A549 (cell line): Measurements from ENCODE around the gene ZC3HAV1. TPM values are rescaled to one million over a fixed set of nuclear protein-coding genes. Genes with fewer than 3 reads are reported as not detected.

Experiments
- ATAC-seq, 2 experiments: fragments of 200-7000 bp in 1 of 2; fragments of >200 bp in 1 of 2; cut with Nextera tagmentation in 1 of 2; cut with Tn5 transposase in 1 of 2; 3 replicates each; pipeline versions ENCODE4 v1.8.0 to v1.9.1; 2018 to 2020; ENCODE audit warnings: mild to moderate bottlenecking in 1 of 2, moderate library complexity in 1 of 2
- CTCF ChIA-PET: fragments of 300-600 bp; sonication (Branson Sonifier 250); formaldehyde crosslinking; extraction: SDS; loops from one replicate; lab custom pipeline; 2021; ENCODE audit warnings: antibody characterized with exemption, inconsistent platforms; lab: Yijun Ruan, JAX
- POLR2A ChIA-PET: fragments of 350-600 bp; formaldehyde crosslinking; extraction: SDS; loops from one replicate; lab custom pipeline; 2021; ENCODE audit warnings: antibody characterized with exemption, inconsistent platforms; lab: Yijun Ruan, JAX
- DNase-seq, 2 experiments: peaks; one replicate each; pipeline versions ENCODE4 v3.0.0 to v3.0.0-alpha.2; 2011 to 2016; ENCODE audit warnings: low read depth in 1 of 2, low spot score in 1 of 2
- FAIRE-seq: peaks from 2 replicates; lab custom pipeline; 2011; peaks lifted over from hg19 to GRCh38; lab: Jason Lieb, UNC
- H3K27ac ChIP-seq, 2 experiments: fragments of >200 bp; sonication (Bioruptor Twin); formaldehyde crosslinking; 3 replicates each; pipeline ENCODE4 v1.5.1; 2016 to 2017
- H3K4me1 ChIP-seq: fragments of >200 bp; sonication (Bioruptor Twin); formaldehyde crosslinking; 3 replicates; pipeline ENCODE4 v1.6.1; 2016
- H3K4me2 ChIP-seq: fragments of >200 bp; sonication (Bioruptor Twin); formaldehyde crosslinking; 3 replicates; pipeline ENCODE4 v1.6.1; 2016
- H3K4me3 ChIP-seq: fragments of >200 bp; sonication (Bioruptor Twin); formaldehyde crosslinking; 3 replicates; pipeline ENCODE4 v1.5.1; 2016
- H3K9me3 ChIP-seq: fragments of >200 bp; sonication (Bioruptor Twin); formaldehyde crosslinking; 3 replicates; pipeline ENCODE4 v1.6.1; 2016
- ATOH8 ChIP-seq: fragments of 250-450 bp; sonication (Bioruptor Pico); IDR thresholded peaks from 2 replicates; pipeline ENCODE4 v1.5.0; 2020; ENCODE audit warnings: low read depth, mild to moderate bottlenecking, moderate library complexity
- BCL3 ChIP-seq: fragments of >200 bp; sonication (Bioruptor Twin); formaldehyde crosslinking; IDR thresholded peaks from 3 replicates; pipeline ENCODE4 v1.6.1; 2016
- CBX8 ChIP-seq: fragments of 200-600 bp; sonication (generic); IDR thresholded peaks from 2 replicates; pipeline ENCODE4 v1.6.1; 2016
- CHD2 ChIP-seq: fragments of 150-350 bp; IDR thresholded peaks from 2 replicates; pipeline ENCODE4 v1.6.1; 2014; ENCODE audit warnings: low read length; ENCODE audit not compliant: partially characterized antibody
- ELK1 ChIP-seq: fragments of 150-350 bp; IDR thresholded peaks from 2 replicates; pipeline ENCODE4 v1.6.1; 2014; ENCODE audit warnings: low read depth, mild to moderate bottlenecking, low read length
- ESRRA ChIP-seq: fragments of 150-350 bp; IDR thresholded peaks from 2 replicates; pipeline ENCODE4 v1.6.1; 2014; ENCODE audit warnings: mild to moderate bottlenecking, low read length, borderline replicate concordance
- FOXS1 ChIP-seq: fragments of 250-450 bp; sonication (Bioruptor Pico); IDR thresholded peaks from 2 replicates; pipeline ENCODE4 v1.5.0; 2020; ENCODE audit warnings: mild to moderate bottlenecking, moderate library complexity
- HDAC2 ChIP-seq: fragments of 200-600 bp; sonication (generic); IDR thresholded peaks from 2 replicates; pipeline ENCODE4 v1.6.1; 2016
- HOXB13 ChIP-seq: fragments of 250-450 bp; sonication (Bioruptor Pico); IDR thresholded peaks from 2 replicates; pipeline ENCODE4 v1.5.0; 2020; ENCODE audit warnings: low read depth, mild to moderate bottlenecking, moderate library complexity
- JUN ChIP-seq, 2 experiments: fragments of >200 bp; sonication (Bioruptor Twin); formaldehyde crosslinking; IDR thresholded peaks; 2 replicates in 1 of 2; 3 replicates in 1 of 2; pipeline ENCODE4 v1.6.1; 2016 to 2017
- KDM5A ChIP-seq: fragments of 200-600 bp; sonication (generic); IDR thresholded peaks from 2 replicates; pipeline ENCODE4 v1.6.1; 2016; ENCODE audit warnings: antibody characterized with exemption, mild to moderate bottlenecking
- NPAS2 ChIP-seq: fragments of 250-450 bp; sonication (Bioruptor Pico); IDR thresholded peaks from 2 replicates; pipeline ENCODE4 v1.8.0; 2022; ENCODE audit warnings: mild to moderate bottlenecking, moderate library complexity, borderline replicate concordance
- NR3C1 ChIP-seq: fragments of >200 bp; sonication (Bioruptor Twin); formaldehyde crosslinking; IDR thresholded peaks from 3 replicates; pipeline ENCODE4 v1.6.1; 2017
- PHF8 ChIP-seq: fragments of 200-600 bp; sonication (generic); IDR thresholded peaks from 2 replicates; pipeline ENCODE4 v1.6.1; 2016; ENCODE audit warnings: low read depth, mild to moderate bottlenecking, antibody characterized with exemption, moderate library complexity, borderline replicate concordance
- POLR2A ChIP-seq: IDR thresholded peaks from 2 replicates; pipeline ENCODE4 v1.6.1; 2012; ENCODE audit warnings: mild to moderate bottlenecking, low read length
- RARB ChIP-seq: fragments of 250-450 bp; sonication (Bioruptor Pico); IDR thresholded peaks from 2 replicates; pipeline ENCODE4 v1.8.0; 2021; ENCODE audit warnings: mild to moderate bottlenecking, moderate library complexity
- REST ChIP-seq: fragments of 200-600 bp; sonication (generic); IDR thresholded peaks from 2 replicates; pipeline ENCODE4 v1.6.1; 2016; ENCODE audit warnings: antibody characterized with exemption, mild to moderate bottlenecking, moderate library complexity
- RNF2 ChIP-seq: fragments of 200-600 bp; sonication (generic); IDR thresholded peaks from 2 replicates; pipeline ENCODE4 v1.6.1; 2016; ENCODE audit warnings: low read depth, mild to moderate bottlenecking, antibody characterized with exemption, moderate library complexity, borderline replicate concordance
- SREBF2 ChIP-seq: fragments of 450-650 bp; IDR thresholded peaks from 2 replicates; pipeline ENCODE4 v1.6.1; 2014; ENCODE audit warnings: mild to moderate bottlenecking, moderate library complexity
- ZC3H11A ChIP-seq: fragments of 450-650 bp; IDR thresholded peaks from 2 replicates; pipeline ENCODE4 v1.6.1; 2014; ENCODE audit warnings: antibody characterized with exemption, mild to moderate bottlenecking
- WGBS: methylation state at CpG from one replicate; pipeline ENCODE4 v1.1.6; 2017; ENCODE audit errors: missing lambda C conversion rate; 5-methylcytosine and 5-hydroxymethylcytosine counted together
- polyA plus RNA-seq, 4 experiments: library from polyadenylated mRNA; depleted of rRNA in 3 of 4; stranded (reverse); fragments of >200 nt; fragmentation: RNase III in 1 of 4; extraction: RNeasy Plus Mini Kit Qiagen cat#74134 plus additional on column Dnase treatment in 1 of 4; gene quantifications; 2 replicates in 3 of 4; 3 replicates in 1 of 4; pipeline ENCODE4 v1.2.3, GENCODE V29; 2011 to 2017
- TF ChIP-seq, protein P1 (sequence below): fragments of >200 bp; sonication (Bioruptor Twin); formaldehyde crosslinking; IDR thresholded peaks from 2 replicates; pipeline ENCODE4 v1.6.1; 2016
- TF ChIP-seq, protein P2 (sequence below): IDR thresholded peaks from 2 replicates; pipeline ENCODE4 v1.6.1; 2012

The ZC3HAV1 gene
- polyA plus RNA-seq, 2 of the 4 experiments (the other 2 are of a cell fraction): 22.2 to 32.1 TPM

DNA sequence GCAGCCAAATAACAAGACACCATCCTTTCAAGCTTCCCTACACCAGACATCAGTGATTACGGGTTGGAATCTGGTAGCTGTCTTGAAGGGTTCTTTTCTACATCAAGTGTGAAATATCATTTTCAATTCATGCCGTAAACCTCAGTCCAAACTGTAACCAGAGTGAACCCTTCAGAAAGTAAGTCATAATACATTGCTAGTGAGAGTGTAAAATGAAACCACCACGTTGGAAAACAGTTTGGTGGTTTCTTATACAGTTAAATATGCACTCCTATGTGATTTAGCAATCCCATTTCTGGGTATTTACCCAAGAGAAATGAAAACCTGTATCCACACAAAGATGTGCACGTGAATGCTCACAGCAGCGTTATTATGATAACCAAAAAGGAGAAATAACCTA is 48.1 kb downstream of the ZC3HAV1 start:
- CTCF ChIA-PET: interaction anchor here (1.3 to 6.7 kb wide), 2 partner anchors 14 to 175 kb away, joined by 5 to 58 read pairs; no protein-coding TSS in a partner anchor
- POLR2A ChIA-PET: no interaction called here
- TF ChIP-seq PHF8 (no peak), KDM5A (no peak), POLR2A (no peak), ESRRA (no peak), FOXS1 (no peak), RNF2 (no peak), SREBF2 (no peak), CBX8 (no peak)

GRCh38 chr7:139060695-139061237 is 48.8 kb downstream of the ZC3HAV1 start:
- H3K4me2 ChIP-seq: no peak overlapping the region
- no peak for DNase-seq
- WGBS: 79% methylated on average over 5 of the region's 5 CpGs
- no peaks in the 10 kb centered on the region for H3K9me3 ChIP-seq
- ChIA-PET CTCF (interaction anchor here (0.6 to 6.7 kb wide), 5 partner anchors 9 to 227 kb away, joined by 3 to 58 read pairs (median 5); no protein-coding TSS in a partner anchor), POLR2A (no interaction called here)
- no peak overlapping the region for H3K27ac ChIP-seq
- no peak for ATAC-seq
- TF ChIP-seq, protein P1, sequence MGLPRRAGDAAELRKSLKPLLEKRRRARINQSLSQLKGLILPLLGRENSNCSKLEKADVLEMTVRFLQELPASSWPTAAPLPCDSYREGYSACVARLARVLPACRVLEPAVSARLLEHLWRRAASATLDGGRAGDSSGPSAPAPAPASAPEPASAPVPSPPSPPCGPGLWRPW: no peak
- no peak for TF ChIP-seq CHD2
- no peak for TF ChIP-seq REST
- TF ChIP-seq, protein P2, sequence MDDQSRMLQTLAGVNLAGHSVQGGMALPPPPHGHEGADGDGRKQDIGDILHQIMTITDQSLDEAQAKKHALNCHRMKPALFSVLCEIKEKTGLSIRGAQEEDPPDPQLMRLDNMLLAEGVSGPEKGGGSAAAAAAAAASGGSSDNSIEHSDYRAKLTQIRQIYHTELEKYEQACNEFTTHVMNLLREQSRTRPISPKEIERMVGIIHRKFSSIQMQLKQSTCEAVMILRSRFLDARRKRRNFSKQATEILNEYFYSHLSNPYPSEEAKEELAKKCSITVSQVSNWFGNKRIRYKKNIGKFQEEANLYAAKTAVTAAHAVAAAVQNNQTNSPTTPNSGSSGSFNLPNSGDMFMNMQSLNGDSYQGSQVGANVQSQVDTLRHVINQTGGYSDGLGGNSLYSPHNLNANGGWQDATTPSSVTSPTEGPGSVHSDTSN: no peak
- no peak for TF ChIP-seq BCL3
- no peak for TF ChIP-seq HDAC2
- no peak for TF ChIP-seq JUN (IDR thresholded peaks at IDR 0.05)
- no peak for TF ChIP-seq ELK1
- TF ChIP-seq ATOH8: no peak
- no peak for TF ChIP-seq NR3C1
- no peak for TF ChIP-seq RARB
- no peak for TF ChIP-seq ESRRA
- TF ChIP-seq ZC3H11A: no peak
- no peak for TF ChIP-seq CBX8
- no peak for TF ChIP-seq NPAS2 (CRISPR knock-in tag)
- no peak for TF ChIP-seq HOXB13 (CRISPR knock-in tag)
- no peak overlapping the region for H3K4me3 ChIP-seq
- no peak for FAIRE-seq
- no peaks in the 10 kb centered on the region for H3K4me1 ChIP-seq

More for the DNA sequence above, 48.1 kb downstream of the ZC3HAV1 start:
- ATAC-seq: no peak
- Histone ChIP-seq H3K4me1 (no peaks in the 10 kb centered on the region), H3K4me2 (no peak overlapping the region), H3K9me3 (no peaks in the 10 kb centered on the region), H3K27ac (no peak overlapping the region), H3K4me3 (no peak overlapping the region)
- 82% methylated on average over 5 of the region's 5 CpGs for WGBS
- no peak for DNase-seq
- FAIRE-seq: no peak
